Inflammatory macrophage treated with lipopolysaccharide for 4 hours (primary cell): ENCODE results near the gene PDE2A.

Experiments used
- DNase-seq: peaks from one replicate; pipeline ENCODE4 v3.0.0-alpha.2; 2020

PDE2A gene

DNA sequence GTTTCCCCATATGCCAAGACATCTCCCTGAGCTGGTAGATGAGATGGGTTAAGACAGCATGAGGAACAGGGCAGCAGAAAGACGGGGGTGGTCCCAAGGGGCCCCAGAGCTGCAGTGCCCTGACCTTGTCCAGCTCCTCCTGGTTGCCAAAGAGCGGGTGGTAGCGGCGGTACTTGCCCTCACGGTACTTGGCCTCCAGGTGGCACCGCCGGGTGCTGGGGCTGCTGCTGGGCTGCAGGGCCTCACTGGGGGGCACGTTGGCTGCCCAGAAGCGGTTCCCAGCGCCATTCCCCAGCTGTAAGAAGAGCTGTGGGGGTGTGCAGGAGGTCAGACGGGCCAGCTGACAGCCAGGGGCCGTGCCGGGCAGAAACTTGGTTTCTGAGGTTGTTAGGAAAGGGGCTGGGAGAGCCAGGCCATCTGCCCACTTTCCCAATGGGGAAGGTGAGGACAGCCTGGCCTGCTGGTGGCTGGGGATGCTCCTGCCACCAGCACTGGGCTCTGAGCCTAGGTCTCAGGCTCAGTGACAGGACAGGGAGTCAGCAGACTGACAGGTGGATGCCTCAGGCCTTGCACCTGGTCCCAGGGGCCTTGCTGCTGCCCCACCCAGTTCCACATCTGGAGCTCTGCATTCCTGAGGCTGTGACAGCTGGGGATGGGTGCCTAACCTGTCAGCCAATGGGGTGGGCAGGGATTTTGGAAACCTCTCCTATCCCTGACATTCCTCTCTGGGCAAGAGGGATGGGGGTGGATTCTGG is 30.0 kb upstream of the PDE2A start:
- no peak for DNase-seq

DNA sequence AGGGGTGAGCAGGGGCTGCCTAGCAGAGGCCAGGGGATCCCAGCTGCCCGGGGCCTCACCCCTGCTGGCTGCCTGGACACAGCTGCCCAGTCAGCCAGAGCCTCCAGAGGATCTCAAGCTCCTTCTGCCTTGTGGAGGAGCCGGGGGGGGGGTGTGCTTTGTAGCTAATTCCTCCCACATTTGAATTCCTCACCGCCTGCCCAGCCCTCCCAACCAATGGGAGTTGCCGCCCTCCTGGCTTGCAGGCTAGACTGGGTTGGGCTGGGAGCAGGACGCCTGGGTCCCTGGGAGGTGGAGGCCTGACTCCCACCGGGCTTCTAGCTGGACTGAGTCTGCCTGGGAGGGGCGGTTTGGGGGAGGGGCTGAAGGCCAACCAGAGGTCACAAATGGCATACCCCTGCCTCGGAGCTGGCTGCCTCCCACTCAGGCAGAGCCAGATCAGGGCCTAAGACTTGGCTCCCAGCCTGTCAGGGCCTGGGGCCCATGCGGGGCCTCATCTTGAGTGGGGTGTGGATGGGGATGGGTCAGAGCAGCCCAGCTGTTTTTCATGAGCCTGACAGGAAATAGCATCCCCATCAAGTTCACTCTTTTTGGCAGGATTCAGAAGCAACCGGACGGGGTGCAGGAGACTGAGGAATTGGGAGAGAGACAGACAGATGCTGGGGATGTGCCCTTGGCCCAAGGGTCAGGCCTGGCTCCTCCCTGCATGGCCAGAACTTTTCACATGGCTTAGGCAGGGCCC is 29.2 kb upstream of the PDE2A start:
- no peak for DNase-seq

DNA sequence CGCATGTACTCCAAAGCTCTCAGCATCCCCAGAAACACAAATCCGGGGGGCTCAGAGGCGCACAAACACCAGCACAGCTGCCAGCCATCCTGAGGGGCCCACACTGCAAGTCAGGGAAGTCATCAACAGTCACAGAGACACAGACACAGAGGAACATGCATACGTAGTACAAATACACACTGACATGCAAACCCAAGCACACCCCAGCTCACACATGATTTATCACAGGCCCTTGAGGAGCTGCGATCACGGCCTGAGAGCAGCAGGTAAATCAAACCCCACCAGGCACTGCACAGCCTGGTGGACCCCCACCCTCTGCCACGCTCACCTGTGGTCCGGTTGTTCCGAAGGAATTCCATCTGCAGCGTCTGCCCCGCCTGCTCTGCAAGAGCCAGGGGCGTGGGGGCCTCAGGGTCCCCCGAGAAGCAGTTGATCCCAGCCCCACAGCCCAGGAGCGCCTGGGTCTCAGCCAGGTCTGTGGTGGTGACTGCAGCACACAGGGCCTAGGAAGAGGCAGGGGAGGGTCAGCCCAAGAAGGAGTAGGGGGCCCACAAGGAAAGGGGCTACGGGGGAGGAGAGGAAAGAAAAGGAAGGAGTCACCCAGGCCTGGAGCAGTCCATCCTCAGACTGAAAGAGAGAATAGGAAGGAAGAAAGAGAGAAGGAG is 28.5 kb upstream of the PDE2A start:
- DNase-seq = no peak

DNA sequence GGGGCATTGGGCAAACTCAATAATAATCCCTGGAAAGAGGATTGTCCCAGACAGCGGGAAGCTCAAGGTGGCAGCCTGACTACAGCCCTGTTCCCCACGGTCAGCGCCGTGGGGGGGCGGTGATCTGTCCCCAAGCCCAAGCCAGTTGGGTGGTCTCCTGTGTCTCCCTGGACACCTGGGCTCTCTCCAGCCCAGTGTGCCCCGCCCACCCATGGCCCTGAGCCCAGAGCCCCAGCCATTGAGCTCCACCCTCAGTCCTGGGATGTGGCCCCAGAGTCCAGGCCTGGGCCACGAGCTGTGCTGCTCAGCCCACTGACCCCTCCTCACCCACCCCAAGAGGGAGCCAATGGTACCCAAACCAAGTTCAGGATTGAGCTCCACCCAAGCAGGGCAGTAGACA is 27.9 kb upstream of the PDE2A start:
- DNase-seq = no peak

DNA sequence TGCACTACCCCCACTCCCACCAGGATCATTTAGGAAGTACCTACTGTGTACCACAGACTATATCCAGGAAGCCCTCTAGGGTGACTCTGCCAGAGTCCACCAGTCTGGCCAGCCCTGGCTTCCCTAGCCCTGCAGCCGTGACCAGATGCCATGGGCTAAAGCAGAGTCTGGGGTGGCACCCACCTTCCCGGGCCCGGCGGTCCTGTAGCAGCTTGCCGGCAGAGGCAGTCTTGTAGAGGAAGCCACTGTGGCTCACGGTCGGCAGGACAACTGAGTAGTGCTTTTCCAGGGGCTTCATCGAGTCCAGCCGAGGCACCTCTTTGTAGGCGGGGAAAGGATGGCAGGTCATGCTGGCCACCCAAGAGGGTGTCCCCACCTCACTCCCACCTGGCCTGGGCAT is 27.2 kb upstream of the PDE2A start:
- no peak for DNase-seq

DNA sequence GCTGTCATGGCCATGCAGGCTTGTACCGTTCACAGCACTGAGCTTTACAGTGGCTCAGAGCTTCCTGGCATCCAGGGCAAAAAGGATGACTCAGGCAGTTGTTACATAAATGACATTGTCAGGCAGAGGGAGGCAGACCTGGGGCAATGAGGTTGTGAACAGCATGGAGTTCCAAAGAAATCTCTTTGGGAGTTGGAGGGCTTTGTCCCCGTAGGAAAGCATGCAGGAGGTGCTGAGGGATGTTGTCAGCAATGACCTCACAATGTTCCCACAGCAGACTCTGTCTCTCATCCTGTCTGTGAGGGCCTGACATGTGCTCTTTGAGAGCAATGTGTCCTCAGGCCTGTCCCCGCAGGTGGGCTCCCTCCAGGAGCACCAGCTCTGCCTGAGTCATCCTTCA is 25.9 kb upstream of the PDE2A start:
- DNase-seq = no peak

DNA sequence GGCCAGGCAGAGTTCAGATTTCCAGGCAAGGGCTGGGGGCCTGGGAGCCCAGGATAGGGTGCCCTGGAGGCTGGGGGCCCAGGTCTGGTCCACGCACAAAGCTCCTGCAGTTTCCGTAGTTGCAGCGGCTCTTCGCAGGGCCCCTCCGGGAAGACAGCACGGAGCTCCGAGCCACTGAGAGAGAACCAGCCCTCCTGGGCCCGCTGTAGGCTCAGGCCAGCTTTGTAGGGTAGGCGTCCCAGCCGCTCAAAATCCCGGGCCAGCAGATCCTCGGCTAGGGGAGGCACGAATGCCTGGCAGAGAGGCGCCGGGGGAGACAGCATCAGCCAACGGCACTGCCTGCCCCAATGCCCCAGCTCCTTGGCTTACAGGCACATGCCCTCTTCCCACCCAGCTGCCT is 23.6 kb upstream of the PDE2A start:
- DNase-seq = no peak

DNA sequence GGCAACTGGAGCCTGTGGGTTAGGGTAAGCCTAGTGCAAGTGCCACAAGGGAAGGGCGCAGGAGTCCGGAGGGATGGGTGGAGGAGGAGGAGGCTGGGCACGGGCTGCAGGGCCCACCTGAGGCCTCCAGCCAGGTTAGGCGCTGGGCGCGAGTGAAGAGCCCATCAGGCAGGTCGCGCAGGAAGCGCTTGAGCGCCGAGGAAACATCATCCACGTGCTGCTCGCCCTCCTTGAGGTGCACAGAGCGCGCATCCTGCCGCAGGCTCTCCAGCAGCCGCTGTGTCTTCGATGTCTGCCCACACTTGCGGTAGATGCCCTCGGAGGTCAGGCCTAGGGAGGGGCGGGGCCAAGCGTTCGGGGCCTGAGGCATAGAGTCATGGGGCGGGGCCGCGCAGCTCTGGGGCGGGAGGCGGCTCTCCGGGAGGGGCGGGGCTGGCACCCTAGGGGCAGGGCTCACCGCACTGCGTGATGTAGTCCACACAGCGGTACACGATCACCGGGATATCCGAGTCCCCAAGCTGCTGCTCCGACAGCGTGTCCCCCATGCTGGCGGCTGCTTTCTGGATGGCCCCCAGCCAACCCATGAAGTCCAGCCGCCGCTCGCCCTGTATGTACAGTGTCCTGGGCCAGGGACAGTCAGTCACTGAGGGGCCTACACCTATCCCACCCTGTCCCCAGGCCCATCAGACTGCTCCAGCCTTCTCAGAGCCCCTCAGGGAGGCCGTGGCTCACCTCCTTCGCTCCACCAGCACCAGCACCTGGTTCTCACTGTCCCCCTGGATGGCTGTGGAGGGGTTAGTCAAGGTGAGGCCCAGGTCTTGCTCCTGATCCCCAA is 22.9 kb upstream of the PDE2A start:
- DNase-seq = no peak

DNA sequence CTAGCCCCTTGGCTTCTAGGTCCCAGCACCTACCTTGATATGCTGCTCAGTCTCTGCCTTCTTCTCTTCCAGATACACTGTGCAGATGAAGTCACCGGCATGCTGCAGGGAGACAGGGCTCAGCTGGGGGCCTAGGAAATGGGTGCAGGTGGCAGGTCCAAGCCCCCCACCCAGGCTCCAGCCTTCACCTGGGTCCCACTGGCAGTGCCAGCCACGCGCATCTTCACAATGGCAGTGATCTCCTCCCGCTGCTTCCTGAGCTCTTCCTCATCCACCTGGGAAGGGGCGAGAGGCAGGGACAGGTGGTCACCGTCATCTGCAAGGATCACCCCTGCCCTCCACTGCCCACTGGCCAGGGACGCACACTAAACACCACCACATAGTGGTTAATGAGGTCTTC is 21.1 kb upstream of the PDE2A start:
- no peak for DNase-seq

DNA sequence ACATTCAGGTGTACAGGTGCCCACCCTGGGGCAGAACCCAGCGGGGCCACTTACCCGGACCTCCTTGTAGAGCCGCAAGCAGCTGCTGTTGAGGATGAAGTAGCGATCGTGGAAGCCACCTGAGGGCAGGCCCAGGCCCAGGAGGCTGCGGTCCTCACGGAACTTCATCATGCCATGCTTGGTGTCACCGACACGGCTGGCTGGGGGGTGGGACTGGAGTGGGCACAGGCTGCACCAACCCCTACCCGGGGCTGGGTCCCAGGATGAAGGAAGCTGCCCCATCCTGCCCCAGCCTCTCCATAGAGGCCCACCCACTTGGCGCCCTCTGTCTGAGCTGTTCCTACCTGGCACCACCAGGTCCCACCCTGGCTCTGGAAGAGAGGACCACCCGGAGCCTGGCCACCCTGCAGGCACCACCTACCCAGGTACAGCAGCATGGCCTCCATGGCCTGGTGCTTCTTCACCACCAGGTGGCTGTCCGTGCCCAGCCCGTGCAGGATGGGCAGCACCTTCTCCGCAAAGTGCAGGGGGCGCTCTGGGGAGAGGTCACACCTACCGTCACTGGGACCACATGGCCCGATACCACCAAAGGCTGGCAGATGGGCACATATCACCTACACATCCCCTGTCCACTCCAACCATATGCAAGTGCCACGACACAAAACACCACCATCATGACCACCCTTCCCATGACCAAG is 19.2 kb upstream of the PDE2A start:
- no peak for DNase-seq

DNA sequence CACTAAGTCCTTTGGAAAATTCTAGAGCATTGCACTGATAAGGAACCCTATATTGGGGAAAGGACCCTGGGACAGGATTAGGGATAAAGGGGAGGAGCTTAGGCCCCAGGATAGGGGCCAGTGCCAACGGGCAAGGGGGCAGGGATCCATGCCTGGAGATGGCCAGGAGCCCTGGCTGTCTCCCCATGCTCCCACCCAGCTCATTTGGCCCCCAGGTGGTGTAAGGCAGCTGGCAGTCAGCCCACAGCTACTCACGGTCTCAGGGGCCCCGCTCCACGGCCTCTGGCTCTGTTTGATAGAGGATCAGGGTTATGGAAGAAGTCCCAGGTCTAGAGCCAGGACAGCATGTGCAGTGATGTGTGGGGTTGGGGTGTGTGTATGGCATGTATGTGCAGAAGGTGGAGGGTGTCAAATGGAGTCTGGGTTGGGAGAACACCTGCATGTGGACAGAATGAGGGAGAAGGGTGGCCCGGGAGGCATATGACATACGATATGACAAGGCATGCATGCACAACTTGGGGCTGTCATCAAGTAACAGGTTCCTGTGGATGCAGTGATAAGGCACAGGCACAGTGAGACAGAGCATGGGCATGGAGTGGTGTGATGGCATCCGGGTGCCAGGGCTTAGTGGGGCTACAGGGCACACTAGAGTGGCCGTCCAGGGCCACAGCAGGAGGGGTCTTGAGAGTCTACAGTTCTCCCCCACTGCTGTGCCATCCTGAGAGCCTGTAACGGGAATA is 18.4 kb upstream of the PDE2A start:
- no peak for DNase-seq

DNA sequence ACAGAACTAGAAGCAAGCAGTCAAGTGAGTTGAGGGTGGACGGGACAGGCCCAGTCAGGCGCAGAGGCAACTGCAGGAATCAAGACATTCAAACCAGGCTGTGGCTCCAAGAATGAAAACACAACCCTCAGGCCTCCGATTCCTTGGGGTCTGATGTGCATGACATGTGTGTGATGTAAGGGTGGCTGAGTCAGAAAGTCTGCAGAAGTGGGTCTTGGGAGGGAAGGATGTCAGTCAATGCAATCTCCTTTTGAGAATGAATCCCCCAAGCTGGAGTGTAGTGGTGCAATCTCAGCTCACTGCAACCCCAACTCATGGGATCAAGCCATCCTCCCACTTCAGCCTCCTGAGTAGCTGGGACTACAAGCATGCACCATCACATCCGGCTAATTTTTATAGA is 15.9 kb upstream of the PDE2A start:
- peak; percentile 74 for DNase-seq

DNA sequence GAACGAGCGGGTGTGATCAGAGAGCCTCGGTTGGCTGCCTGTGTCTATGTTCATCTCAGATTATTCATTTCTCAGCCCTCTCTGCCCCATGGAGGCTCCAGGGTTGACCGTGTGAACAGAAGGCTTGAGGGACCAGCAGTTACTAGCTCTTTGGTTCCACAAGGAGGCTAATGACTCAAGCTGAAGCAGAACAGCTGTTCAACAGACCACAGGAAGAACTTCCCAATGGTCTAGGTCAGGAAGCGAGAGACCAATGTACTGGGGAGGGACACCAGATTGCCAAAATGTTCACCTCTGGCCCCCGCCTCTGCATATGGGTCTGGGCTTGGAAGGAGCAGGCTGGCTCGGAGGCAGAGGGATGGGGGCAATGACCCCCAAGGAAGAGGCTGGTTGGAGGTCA is 14.7 kb upstream of the PDE2A start:
- no peak for DNase-seq

DNA sequence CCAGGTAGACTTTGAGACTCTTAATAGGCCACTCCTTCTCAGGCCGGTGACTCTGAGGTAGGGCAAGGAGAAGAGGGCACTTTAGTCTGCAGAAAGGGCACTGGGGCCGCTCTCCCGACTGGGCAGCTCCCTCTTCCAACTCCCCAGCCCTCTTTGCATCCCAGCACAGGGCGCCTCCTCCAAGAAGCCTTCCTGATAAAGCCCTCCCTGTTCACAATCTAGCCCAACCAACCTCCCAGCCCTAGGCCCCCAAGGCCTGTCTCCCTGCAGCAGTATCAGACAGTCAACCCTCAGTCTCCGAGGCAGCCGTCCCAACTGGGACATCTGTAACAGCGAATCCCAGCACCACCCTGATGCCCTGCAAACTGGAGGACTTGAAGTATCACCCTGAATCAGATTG is 14.3 kb upstream of the PDE2A start:
- DNase-seq = no peak

DNA sequence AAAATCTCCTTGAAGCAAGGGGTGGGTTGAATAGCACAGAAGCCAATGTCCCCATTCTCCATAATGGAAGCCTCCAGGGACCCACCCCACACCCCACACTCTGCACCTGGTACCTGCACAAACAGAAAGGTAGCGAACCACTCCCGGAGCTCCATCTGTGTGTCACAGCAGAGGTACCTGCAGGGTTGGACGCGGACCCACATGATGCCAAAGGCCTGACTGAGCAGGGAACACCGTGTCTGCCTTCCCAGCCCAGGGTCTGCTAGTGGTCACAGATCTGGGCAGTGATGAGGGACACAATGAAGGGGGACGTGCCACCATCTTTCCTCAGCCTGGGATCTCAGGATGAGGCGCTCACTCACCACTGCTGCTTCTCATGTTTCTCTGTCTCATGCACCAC is 13.1 kb upstream of the PDE2A start:
- DNase-seq = no peak

DNA sequence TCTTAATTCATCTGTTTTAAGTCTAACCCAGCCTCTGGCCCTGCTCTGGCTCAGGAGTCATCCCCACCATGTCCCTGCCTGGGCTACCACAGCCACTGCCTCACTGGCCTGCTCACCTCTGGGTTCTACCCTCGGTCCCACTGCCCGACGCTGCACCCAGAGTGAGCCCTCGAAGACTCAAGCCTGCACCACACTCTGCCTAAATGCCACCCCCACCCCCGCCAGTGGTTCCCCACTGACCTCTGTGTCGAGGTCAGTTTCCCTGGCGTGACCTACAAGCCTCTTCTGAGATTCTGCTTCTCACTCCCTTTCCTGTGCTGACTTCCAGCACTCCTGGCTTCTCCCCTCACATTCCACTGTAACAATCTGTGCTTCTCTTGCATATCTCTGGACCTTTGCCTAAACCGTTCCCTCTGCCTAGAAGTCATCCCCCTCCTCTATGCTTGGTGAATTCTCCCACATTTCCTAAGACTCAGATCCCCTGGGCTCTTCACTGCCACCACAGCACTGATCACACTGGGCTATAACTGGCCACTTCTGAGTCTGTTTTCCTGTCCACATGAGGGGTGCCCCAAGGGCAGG is 12.5 kb upstream of the PDE2A start:
- DNase-seq = no peak

DNA sequence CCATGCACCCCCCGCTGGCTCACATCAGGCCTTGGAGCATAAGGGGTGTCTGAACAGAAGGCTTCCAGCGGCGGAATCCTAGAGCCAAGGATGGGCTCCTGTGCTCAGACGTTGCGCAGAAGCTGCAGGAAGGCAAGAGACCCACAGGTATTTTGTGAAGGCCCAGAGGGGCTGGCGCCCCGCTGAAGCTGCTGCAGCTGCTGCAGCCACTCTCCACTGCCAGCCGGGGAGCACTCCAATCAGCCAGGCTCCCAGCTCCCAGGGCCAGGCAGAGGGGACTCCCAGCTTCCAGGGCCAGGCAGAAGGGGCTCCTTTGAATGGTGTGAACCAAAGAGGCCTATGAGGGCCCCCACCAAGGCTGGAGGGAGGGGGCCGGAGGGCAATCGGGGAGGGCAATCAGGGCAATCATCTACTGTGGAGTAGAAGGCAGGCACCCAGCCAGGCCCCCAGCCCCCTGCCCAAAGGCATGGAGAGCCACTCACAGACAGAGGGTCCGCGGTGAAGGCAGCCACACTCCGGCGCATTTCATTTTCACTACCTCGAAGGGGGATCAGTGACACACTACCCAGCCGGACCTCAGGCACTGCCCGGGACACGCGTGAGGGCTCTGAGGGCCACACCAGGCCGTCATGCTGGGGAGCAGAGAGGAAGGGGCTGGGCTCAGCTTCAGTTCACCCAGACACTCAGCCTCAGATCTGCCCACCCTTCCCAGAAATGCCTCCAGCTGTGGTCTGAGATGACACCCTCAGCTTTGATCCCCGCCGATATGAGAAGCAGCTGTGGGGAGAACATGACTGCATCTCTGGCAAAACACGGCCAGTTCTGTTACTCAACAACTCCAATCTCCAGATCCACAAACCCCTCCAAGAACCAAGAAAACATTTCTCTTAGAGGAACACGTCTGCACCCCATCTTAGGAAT is 11.6 kb upstream of the PDE2A start:
- no peak for DNase-seq

DNA sequence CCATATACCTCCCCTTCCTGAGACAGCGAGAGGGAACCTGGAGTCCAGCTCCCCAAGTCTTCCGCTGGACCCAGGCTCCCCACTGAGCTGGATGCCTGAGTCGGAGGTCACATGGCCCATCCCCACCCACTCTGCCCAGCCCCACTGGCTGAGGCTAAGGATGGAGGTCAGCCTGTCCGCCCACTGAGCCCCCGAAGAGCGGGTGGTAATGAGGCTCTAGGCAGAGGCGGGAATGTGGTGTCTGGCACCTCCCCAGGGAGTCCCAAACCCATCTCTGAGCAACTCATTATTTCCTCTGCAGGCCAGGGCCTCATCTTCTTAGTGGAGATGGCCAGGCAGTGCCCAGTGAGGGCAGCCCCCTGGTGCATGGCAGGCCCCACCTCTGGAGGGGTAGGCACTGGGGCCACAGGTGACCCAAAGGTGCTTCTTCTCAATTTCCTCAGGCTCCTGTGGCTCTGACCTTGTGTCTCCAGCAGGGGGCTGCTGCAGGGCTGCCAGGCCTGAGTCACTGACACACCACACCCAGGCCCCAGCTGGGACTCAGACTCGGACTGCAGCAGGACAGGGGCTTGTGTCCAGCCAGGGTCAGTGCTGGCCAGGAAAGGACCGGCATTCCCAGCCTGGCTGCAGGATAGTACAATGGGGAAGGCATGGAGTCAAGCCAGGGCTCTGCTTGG is 10.2 kb upstream of the PDE2A start:
- peak; percentile 42 for DNase-seq

DNA sequence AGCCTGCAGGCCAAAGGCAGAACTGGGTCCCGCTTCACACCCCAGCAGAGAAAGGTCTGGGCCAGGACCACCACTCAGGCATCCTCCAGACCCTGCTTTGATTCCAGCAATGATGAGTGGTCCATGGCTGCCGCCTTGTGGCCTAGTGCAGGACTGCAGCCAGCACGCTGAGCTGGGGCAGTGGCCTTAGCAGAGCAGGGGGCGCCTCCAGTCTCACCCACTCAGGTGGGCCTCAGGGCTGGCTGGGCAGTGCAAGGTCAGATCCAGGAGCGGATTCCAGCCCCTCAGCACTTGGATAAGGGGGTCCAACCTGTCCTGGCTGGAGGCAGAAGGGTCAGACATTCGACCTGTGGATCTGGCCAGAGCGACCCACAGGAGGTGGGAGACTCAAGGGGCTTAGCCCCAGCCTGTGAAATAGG is 9.6 kb upstream of the PDE2A start:
- peak; percentile 37 for DNase-seq

DNA sequence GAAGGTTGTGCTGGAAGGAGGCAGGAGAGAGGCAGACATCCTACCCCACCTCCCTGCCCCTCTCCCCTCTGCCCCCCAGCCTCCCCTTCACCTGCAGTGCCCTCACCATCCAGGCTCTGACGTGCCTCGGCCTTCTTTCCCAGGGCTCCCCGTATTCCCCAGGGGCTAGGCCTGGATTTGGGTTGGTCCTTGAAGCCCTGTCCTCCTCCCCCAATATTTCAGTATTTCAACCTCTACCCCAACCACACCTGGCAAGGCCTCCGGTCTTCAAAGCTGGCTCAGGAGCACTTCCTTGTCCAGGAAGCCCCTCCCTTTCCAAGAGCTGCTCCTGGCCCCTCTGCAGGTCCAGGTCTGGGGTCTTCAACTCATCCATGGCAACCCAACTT is 8.6 kb upstream of the PDE2A start:
- DNase-seq = no peak
